LNCaP clone FGC (cell line): ENCODE data around the gene ZNF185.

Experiments used
- DNase-seq: peaks from one replicate; pipeline ENCODE4 v3.0.0-alpha.2; 2011; ENCODE audit warnings: low read depth
- H3K4me3 ChIP-seq: 2 replicates; pipeline ENCODE4 v1.5.1; 2011; ENCODE audit warnings: mild to moderate bottlenecking, low read depth, low read length, control low read depth
- CTCF ChIP-seq: IDR thresholded peaks from 2 replicates; pipeline ENCODE4 v1.5.1; 2012; ENCODE audit warnings: mild to moderate bottlenecking; ENCODE audit not compliant: control insufficient read depth, insufficient read depth; ENCODE audit errors: extremely low read depth

ZNF185 gene

GRCh38 chrX:152866386-152866785, 31.5 kb upstream of the ZNF185 start:
- no peak for DNase-seq
- TF ChIP-seq CTCF, result no peak
- no peak overlapping the region for H3K4me3 ChIP-seq

- no peak overlapping the region for H3K4me3 ChIP-seq
- DNase-seq, result no peak
- no peak for TF ChIP-seq CTCF
These were observed 27.9 kb upstream of the ZNF185 start for GRCh38 chrX:152869972-152870371.

- no peak for TF ChIP-seq CTCF
- no peak for DNase-seq
- no peak overlapping the region for H3K4me3 ChIP-seq
These were observed 26.6 kb upstream of the ZNF185 start for GRCh38 chrX:152871260-152871659.

GRCh38 chrX:152872522-152872921, 25.3 kb upstream of the ZNF185 start:
- no peak for DNase-seq
- no peak for TF ChIP-seq CTCF

GRCh38 chrX:152873361-152873760, 24.5 kb upstream of the ZNF185 start:
- DNase-seq, result no peak
- TF ChIP-seq CTCF, result no peak
- no peak overlapping the region for H3K4me3 ChIP-seq

More at GRCh38 chrX:152872522-152872921, 25.3 kb upstream of the ZNF185 start:
- no peak overlapping the region for H3K4me3 ChIP-seq

GRCh38 chrX:152876931-152877840, 20.7 kb upstream of the ZNF185 start:
- DNase-seq, result no peak
- H3K4me3 ChIP-seq, result no peak overlapping the region
- no peak for TF ChIP-seq CTCF
